GM12873 (cell line): ENCODE measurements around the gene AMACR.
A peak's percentile ranks its signal among the peaks of the same experiment; 100 is the strongest.

Source experiments
- CTCF ChIP-seq: IDR thresholded peaks from 2 replicates; pipeline ENCODE4 v1.5.1; 2012; ENCODE audit warnings: low read depth, mild to moderate bottlenecking, moderate library complexity, low read length, control low read depth; ENCODE audit not compliant: insufficient read depth; ENCODE audit errors: missing control alignments

Gene AMACR

DNA sequence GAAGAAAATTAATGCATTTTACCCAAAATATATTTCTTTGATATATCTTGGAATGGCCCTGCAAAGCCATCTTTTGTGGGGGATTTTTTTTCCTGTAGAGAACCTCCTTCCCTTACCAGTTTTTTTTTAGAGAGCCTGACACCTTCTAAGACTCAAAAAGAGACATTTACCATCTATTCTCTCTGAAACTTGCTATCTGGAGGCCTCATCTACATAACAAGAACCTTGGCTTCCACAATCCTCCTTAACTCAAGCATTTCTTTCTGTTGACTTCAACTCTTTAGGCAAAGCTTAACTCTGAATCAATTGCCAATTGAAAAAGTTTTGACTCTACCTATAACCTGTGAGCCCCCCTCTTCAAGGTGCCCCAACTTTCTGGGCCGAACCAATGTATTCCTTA, 29.5 kb downstream of the AMACR start:
- no peak for TF ChIP-seq CTCF

DNA sequence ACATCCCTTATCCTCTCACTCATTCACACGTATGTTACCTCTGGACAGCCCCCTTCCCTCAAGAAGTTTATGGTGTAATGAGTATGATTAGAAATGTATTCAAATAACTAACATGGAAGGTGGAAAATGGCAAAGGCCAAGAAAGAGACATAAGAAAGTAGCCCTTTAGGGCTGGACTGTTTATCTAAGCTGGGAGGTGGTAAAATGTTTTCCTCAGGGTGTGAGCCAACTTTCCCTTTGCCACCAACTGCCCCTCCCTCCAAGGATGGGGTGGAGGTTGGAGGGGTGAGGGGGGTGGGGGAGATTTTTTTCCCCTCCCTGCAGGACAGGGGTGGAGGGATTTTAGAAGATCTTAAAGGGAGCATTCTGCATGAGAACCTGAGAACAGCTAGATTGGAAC, 31.5 kb downstream of the AMACR start:
- TF ChIP-seq CTCF, result no peak

- no peak for TF ChIP-seq CTCF
These were observed 32.0 kb downstream of the AMACR start for GRCh38 chr5:33975852-33976251.

DNA sequence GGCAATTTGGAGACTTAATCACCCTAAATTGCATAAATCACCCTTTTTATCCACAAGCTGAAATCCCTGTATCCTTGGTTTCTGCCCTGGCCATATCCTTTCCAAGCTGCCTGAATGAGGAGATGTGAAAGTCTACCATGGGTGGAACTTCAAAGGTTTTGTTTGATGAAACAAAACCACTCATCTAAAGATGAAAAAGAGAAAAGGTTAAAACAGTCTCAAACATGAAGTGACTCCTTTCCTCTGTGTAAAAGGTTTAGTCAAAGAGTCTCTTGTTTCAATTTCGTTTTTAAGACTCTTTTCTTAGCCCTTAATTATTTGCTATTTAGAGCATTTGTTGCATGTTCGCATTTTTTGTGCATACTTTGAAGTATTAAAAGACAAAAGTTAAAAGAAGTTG, 34.6 kb downstream of the AMACR start:
- TF ChIP-seq CTCF, result no peak

DNA sequence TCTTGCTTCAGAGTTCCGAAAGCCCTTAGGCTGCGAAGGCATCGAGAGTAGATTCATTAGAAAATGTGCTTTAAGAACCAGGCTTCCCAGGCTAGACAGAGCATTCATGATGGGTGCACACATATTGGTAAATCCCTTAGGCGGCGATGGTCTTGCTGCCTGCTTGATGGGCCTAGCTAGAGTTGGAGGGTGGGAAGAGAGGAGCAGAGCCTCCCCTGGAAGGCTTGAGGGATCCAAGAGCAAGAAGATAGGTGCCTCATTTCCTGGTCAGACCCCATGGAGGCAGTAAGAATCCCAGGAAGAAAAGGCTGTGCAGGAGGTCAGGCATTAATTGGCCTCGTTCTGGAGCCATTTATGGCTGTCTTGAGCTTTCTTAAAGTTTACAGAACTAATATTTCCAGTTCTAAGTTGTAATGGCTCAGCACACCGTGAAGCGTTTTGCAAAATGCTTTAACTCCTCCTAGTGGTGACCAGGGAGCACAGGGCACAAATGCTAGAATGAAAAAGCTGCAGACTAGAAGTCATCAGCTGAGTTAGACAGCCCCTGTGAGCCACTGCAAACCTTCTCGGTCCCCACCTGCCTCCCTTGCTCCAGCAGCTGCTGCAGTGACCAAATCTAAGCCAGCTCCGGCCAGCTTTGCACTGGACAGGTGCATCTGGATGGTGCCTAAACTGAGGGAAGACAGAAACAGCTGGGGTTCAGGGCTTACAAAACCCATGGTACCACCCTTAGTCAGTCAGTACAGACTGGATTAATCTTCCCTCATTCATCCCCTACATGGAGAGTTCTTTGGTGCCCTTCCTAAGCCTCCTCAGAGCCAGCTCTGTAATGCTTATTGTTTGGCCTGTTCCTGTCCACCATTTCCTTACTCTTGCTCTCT, 38.0 kb downstream of the AMACR start:
- TF ChIP-seq CTCF, result peak; percentile 86

DNA sequence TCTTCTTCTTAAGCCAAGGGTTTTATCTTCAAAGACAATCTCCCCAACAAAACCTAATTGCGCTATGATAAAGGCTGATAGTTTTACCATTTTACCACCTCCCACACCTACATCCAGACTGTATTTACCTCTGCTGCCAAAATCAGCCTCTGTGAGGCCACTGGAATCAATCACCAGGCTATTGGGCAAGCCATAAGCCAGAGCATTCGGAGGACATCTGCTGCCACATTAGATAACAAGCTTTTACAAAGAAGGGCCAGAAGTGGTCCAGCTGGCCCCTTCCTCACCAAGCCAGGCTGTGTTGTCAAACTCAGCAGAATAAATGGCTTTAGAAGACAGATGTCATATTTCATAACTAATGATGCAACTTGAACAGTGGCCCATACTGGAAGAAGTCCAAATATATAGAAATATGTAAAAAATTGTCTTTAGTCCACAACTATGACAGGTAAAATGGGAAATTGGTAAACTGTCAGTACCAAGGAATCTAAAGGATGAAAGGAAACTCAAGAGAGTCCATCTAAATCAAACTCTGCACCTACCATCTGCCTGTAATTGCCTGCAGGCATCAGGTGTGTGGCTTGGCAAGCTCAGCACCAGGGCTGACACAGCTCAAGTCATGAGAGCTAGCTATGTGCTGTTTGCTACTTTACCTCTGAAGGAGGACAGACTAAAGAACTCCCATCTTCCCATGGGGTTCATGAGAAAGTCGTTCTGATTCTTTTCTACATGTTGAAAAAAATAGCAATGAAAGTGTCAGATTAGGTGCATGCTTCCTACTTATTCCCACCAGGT, 39.4 kb downstream of the AMACR start:
- no peak for TF ChIP-seq CTCF

DNA sequence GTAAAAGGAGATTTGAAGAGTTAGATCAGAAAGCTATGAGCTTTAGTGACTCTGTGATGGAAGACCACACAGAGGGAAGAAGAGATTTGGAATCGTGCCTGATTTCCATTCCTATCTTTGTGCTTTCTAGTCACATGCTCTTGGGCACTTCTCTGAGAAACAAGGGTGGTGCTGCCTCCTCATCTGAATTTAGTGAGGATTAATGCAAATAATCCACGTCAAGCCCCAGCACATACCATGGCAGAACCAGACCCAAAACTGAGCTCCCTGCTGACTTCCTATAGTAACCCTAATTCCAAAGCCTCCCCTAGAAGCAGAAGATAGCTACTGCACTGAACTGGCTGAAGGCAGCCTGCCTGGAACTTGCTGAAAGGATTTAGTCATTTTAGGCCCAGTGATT, 41.0 kb downstream of the AMACR start:
- no peak for TF ChIP-seq CTCF
